ENCODE data around the gene TYK2. TPM values are rescaled to one million over a fixed set of nuclear protein-coding genes. Genes with fewer than 3 reads are reported as not detected.

Gene TYK2
- polyA plus RNA-seq, 1 donor (not counting 4 experiments of a cell fraction or from before 2014, with no cell fraction given): 32.6 TPM

GRCh38 chr19:10325732-10326131 is 54.6 kb downstream of the TYK2 start:
- no peak for TF ChIP-seq EZH2 (IDR thresholded peaks at IDR 0.05; ENCODE audit: low read length)
- TF ChIP-seq, protein P1, sequence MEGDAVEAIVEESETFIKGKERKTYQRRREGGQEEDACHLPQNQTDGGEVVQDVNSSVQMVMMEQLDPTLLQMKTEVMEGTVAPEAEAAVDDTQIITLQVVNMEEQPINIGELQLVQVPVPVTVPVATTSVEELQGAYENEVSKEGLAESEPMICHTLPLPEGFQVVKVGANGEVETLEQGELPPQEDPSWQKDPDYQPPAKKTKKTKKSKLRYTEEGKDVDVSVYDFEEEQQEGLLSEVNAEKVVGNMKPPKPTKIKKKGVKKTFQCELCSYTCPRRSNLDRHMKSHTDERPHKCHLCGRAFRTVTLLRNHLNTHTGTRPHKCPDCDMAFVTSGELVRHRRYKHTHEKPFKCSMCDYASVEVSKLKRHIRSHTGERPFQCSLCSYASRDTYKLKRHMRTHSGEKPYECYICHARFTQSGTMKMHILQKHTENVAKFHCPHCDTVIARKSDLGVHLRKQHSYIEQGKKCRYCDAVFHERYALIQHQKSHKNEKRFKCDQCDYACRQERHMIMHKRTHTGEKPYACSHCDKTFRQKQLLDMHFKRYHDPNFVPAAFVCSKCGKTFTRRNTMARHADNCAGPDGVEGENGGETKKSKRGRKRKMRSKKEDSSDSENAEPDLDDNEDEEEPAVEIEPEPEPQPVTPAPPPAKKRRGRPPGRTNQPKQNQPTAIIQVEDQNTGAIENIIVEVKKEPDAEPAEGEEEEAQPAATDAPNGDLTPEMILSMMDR (optimal IDR thresholded peaks at IDR 0.05 in 1 of 3, IDR thresholded peaks at IDR 0.05 in 1 of 3, conservative IDR thresholded peaks at IDR 0.05 in 1 of 3; ENCODE audit: extremely low read depth in 1 of 3, insufficient read depth in 2 of 3, low read length in 3 of 3): no peak
- DNase-seq (ENCODE audit: low read depth, low spot score): no peak
- Histone ChIP-seq H3K4me2 (ENCODE audit: control insufficient read depth, extremely low read depth, insufficient read depth, low read depth, low read length) (no peak overlapping the region), H2AFZ (ENCODE audit: control insufficient read depth, low read length) (no peak overlapping the region), H3K27ac (ENCODE audit: control insufficient read depth, insufficient read depth, low read length) (no peak overlapping the region), H3K9me1 (ENCODE audit: control insufficient read depth, extremely low read depth, insufficient read depth, low read length) (no peaks in the 10 kb centered on the region), H3K27me3 (ENCODE audit: control insufficient read depth, extremely low read depth, insufficient read depth, low read length) (no peaks in the 10 kb centered on the region), H3K4me1 (ENCODE audit: control insufficient read depth, extremely low read depth, insufficient read depth, low read length) (no peaks in the 10 kb centered on the region), H3K9ac (ENCODE audit: control insufficient read depth, extremely low read depth, insufficient read depth, low read length) (no peak overlapping the region), H3K79me2 (ENCODE audit: control insufficient read depth, insufficient read depth, low read length) (peaks cover 16% of the 10 kb centered on the region), H3K36me3 (ENCODE audit: control insufficient read depth in 2 of 2, extremely low read depth in 1 of 2, insufficient read depth in 2 of 2, low read length in 2 of 2) (peaks cover 23 to 43% of the 10 kb centered on the region in 2 experiments), H4K20me1 (ENCODE audit: control insufficient read depth, extremely low read depth, insufficient read depth, low read length) (no peaks in the 10 kb centered on the region), H3K4me3 (ENCODE audit: control insufficient read depth in 2 of 3, extremely low read depth in 1 of 3, insufficient read depth in 2 of 3, low read depth in 1 of 3, low read length in 3 of 3) (no peak overlapping the region), H3K9me3 (ENCODE audit: control insufficient read depth, low read depth, low read length) (no peaks in the 10 kb centered on the region)
- dilution Hi-C loops (cut with MboI; ENCODE audit: extremely low pct_ligation_motif_present, low sequenced_read_pairs): no loop called here
- FAIRE-seq: no peak

GRCh38 chr19:10321874-10322835 is 58.2 kb downstream of the TYK2 start:
- no peak overlapping the region for H3K4me3 ChIP-seq (ENCODE audit: control insufficient read depth in 2 of 3, extremely low read depth in 1 of 3, insufficient read depth in 2 of 3, low read depth in 1 of 3, low read length in 3 of 3)
- H4K20me1 ChIP-seq (ENCODE audit: control insufficient read depth, extremely low read depth, insufficient read depth, low read length): no peaks in the 10 kb centered on the region
- no peak for TF ChIP-seq EZH2 (IDR thresholded peaks at IDR 0.05; ENCODE audit: low read length)
- no peaks in the 10 kb centered on the region for H3K4me1 ChIP-seq (ENCODE audit: control insufficient read depth, extremely low read depth, insufficient read depth, low read length)
- dilution Hi-C loops (cut with MboI; ENCODE audit: extremely low pct_ligation_motif_present, low sequenced_read_pairs): no loop called here
- DNase-seq (ENCODE audit: low read depth, low spot score) (no peak), FAIRE-seq (no peak)
- no peak overlapping the region for H3K4me2 ChIP-seq (ENCODE audit: control insufficient read depth, extremely low read depth, insufficient read depth, low read depth, low read length)
- H3K27me3 ChIP-seq (ENCODE audit: control insufficient read depth, extremely low read depth, insufficient read depth, low read length): no peaks in the 10 kb centered on the region
- no peak overlapping the region for H2AFZ ChIP-seq (ENCODE audit: control insufficient read depth, low read length)
- no peak overlapping the region for H3K27ac ChIP-seq (ENCODE audit: control insufficient read depth, insufficient read depth, low read length)
- H3K9me1 ChIP-seq (ENCODE audit: control insufficient read depth, extremely low read depth, insufficient read depth, low read length): no peaks in the 10 kb centered on the region
- H3K36me3 ChIP-seq (ENCODE audit: control insufficient read depth in 2 of 2, extremely low read depth in 1 of 2, insufficient read depth in 2 of 2, low read length in 2 of 2): peaks cover 23 to 33% of the 10 kb centered on the region in 2 experiments
- no peaks in the 10 kb centered on the region for H3K79me2 ChIP-seq (ENCODE audit: control insufficient read depth, insufficient read depth, low read length)
- no peaks in the 10 kb centered on the region for H3K9me3 ChIP-seq (ENCODE audit: control insufficient read depth, low read depth, low read length)
- H3K9ac ChIP-seq (ENCODE audit: control insufficient read depth, extremely low read depth, insufficient read depth, low read length): no peak overlapping the region

Measured in keratinocyte (primary cell).